Measurements from ENCODE around the gene LATS1. TPM values are rescaled to one million over a fixed set of nuclear protein-coding genes. Genes with fewer than 3 reads are reported as not detected.
"Not testable (repeated sequence)": the region's sequence is repeated elsewhere in the genome, so short reads cannot be mapped to it uniquely, and the experiment has no call there.

LATS1 gene
- total RNA-seq, 1 experiment from 2014 or later: 20.7 TPM

DNA sequence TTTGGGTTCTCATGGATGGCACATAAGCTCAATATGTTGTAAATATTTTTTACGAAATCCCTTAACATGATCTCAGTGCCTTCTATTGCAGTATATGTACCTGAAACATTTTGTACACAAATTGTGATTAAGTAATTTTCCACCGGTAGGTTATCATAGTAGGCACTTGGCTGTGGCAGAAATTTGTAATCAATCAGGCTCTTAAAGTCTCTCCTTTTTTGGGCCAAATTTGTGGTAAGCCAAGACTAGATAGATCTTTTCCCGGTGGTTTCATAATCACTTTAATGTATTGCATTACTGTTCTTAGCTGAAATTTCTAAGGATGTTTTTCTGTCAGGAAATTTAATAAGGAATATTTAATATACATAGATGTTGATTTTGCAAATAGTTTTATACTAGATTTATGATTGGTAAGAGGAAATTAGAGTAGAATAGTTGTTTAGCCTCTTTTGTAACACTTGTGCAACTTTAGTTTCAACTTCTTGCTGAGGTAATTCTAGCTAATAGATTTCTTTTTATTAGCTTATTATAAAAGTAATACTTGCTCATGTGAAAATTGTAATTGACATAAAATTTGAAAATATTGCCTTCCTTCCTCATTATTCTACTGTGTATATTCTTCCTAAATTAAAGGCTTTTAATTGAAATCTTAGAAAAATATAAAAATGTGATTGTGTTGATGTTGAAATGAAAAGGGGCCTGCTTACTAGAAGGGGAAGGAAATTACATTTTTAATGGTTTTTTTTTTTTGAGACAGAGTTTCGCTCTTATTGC, 34.9 kb upstream of the LATS1 start:
- TF ChIP-seq, protein P1, sequence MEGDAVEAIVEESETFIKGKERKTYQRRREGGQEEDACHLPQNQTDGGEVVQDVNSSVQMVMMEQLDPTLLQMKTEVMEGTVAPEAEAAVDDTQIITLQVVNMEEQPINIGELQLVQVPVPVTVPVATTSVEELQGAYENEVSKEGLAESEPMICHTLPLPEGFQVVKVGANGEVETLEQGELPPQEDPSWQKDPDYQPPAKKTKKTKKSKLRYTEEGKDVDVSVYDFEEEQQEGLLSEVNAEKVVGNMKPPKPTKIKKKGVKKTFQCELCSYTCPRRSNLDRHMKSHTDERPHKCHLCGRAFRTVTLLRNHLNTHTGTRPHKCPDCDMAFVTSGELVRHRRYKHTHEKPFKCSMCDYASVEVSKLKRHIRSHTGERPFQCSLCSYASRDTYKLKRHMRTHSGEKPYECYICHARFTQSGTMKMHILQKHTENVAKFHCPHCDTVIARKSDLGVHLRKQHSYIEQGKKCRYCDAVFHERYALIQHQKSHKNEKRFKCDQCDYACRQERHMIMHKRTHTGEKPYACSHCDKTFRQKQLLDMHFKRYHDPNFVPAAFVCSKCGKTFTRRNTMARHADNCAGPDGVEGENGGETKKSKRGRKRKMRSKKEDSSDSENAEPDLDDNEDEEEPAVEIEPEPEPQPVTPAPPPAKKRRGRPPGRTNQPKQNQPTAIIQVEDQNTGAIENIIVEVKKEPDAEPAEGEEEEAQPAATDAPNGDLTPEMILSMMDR (IDR thresholded peaks at IDR 0.05; ENCODE audit: unreplicated experiment): no peak
- H3K27ac Mint-ChIP-seq (ENCODE audit: unreplicated experiment): no peak overlapping the region
- intact Hi-C loops (cut with micrococcal nuclease; ENCODE audit: unreplicated experiment): no loop called here
- no TSS peak for BruUV-seq (replicated peaks)
- DNase-seq: no peak
- H3K4me1 Mint-ChIP-seq (ENCODE audit: low read depth, unreplicated experiment): no peaks in the 10 kb centered on the region
- CTCF ChIA-PET: interaction anchor here (0.6 kb wide), 1 partner anchor 32 kb away, joined by 3 read pairs; no protein-coding TSS in a partner anchor
- H3K4me3 Mint-ChIP-seq (ENCODE audit: low read depth, unreplicated experiment): no peak overlapping the region
- peaks cover 19% of the 10 kb centered on the region for H3K36me3 Mint-ChIP-seq (ENCODE audit: insufficient read depth, unreplicated experiment)
- no peaks in the 10 kb centered on the region for H3K9me3 Mint-ChIP-seq (ENCODE audit: low read depth, unreplicated experiment)
- no peaks in the 10 kb centered on the region for H3K27me3 Mint-ChIP-seq (ENCODE audit: unreplicated experiment)

DNA sequence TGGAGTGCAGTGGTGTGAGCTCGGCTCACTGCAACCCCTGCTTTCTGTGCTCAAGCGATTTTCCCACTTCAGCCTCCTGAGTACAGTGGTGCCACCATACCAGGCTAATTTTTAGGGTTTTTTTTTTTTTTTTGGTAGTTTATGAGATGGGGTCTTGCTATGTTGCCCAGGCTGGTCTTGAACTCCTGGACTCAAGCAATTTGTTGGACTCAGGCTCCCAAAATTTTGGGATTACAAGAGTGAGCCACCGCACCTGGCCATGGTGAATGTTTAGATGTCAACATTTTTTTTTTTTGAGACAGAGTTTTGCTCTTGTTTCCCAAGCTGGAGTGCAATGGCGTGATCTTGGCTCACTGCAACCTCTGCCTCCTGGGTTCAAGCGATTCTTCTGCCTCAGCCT, 34.0 kb upstream of the LATS1 start:
- H3K36me3 Mint-ChIP-seq (ENCODE audit: insufficient read depth, unreplicated experiment): peaks cover 19% of the 10 kb centered on the region
- intact Hi-C loops (cut with micrococcal nuclease; ENCODE audit: unreplicated experiment); H3K4me1 Mint-ChIP-seq (ENCODE audit: low read depth, unreplicated experiment); DNase-seq; H3K27me3 Mint-ChIP-seq (ENCODE audit: unreplicated experiment); H3K4me3 Mint-ChIP-seq (ENCODE audit: low read depth, unreplicated experiment); H3K9me3 Mint-ChIP-seq (ENCODE audit: low read depth, unreplicated experiment); H3K27ac Mint-ChIP-seq (ENCODE audit: unreplicated experiment); BruUV-seq (replicated peaks); CTCF ChIA-PET: not testable (repeated sequence)

DNA sequence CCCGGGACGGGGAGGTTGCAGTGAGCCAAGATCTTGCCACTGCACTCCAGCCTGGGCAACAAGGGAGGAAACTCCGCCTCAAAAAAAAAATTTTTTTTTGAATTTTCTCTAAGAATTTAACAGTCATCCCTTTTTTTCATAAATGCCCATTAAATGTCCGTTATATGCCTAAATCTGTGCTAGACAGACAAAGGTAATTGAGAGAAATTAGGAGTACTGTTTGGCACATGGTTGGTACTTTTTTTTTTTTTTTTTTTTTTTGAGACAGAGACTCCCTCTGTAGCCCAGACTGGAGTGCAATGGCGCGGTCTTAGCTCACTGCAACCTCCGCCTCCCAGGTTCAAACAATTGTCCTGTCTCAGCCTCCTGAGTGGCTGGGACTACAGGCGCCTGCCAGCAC, 33.3 kb upstream of the LATS1 start:
- no TSS peak for BruUV-seq (replicated peaks)
- CTCF ChIA-PET: no interaction called here
- intact Hi-C loops (cut with micrococcal nuclease; ENCODE audit: unreplicated experiment): no loop called here
- peak overlapping the region; percentile 81 for H3K4me3 Mint-ChIP-seq (ENCODE audit: low read depth, unreplicated experiment)
- no peaks in the 10 kb centered on the region for H3K9me3 Mint-ChIP-seq (ENCODE audit: low read depth, unreplicated experiment)
- peaks cover 23% of the 10 kb centered on the region for H3K36me3 Mint-ChIP-seq (ENCODE audit: insufficient read depth, unreplicated experiment)
- TF ChIP-seq, protein P1 (IDR thresholded peaks at IDR 0.05; ENCODE audit: unreplicated experiment): no peak
- H3K27ac Mint-ChIP-seq (ENCODE audit: unreplicated experiment): no peak overlapping the region
- no peak for DNase-seq
- peaks cover 10% of the 10 kb centered on the region for H3K4me1 Mint-ChIP-seq (ENCODE audit: low read depth, unreplicated experiment)
- H3K27me3 Mint-ChIP-seq (ENCODE audit: unreplicated experiment): no peaks in the 10 kb centered on the region

DNA sequence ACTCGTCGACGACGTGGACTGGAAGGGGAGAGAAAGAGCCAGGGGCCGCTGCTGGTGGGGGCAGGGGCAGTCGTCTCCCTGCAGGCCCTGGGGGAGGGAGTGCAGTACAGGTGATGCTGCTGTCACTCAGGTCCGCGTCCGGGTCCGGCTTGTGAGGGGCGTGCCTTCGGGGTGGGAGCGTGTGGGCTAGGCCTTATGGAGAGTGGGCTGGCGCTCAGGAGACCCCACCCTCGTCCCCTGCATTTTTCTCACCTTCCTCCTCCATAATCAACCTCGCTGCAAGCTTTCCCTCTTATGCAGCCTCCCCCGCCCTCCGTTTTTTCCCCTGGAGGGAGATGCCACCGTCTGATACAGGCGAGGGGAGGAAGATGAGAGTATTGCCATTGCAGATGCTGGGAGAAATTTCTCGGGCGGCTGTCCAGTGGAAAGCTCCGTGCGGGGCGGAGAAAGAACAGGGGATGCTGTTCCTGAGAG, 32.3 kb upstream of the LATS1 start:
- DNase-seq: peak; percentile 66
- TF ChIP-seq, protein P1 (IDR thresholded peaks at IDR 0.05; ENCODE audit: unreplicated experiment): no peak
- intact Hi-C loops (cut with micrococcal nuclease; ENCODE audit: unreplicated experiment): no loop called here
- CTCF ChIA-PET: interaction anchor here (1.1 kb wide), 1 partner anchor 102 kb away, joined by 3 read pairs; no protein-coding TSS in a partner anchor
- Mint-ChIP-seq H3K9me3 (ENCODE audit: low read depth, unreplicated experiment) (no peaks in the 10 kb centered on the region), H3K4me1 (ENCODE audit: low read depth, unreplicated experiment) (peaks cover 10% of the 10 kb centered on the region), H3K27me3 (ENCODE audit: unreplicated experiment) (no peaks in the 10 kb centered on the region), H3K36me3 (ENCODE audit: insufficient read depth, unreplicated experiment) (peaks cover 32% of the 10 kb centered on the region), H3K4me3 (ENCODE audit: low read depth, unreplicated experiment) (peak overlapping the region; percentile 81), H3K27ac (ENCODE audit: unreplicated experiment) (peak overlapping the region; percentile 56)
- BruUV-seq (replicated peaks): no TSS peak
